H1 (cell line): ENCODE results near the gene ARID2. TPM values are rescaled to one million over a fixed set of nuclear protein-coding genes. Genes with fewer than 3 reads are reported as not detected.

Experiments
- CTCF ChIA-PET: fragments of 300-600 bp; sonication (Branson Sonifier 250); formaldehyde crosslinking; loops from one replicate; lab custom pipeline; 2021; ENCODE audit not compliant: partially characterized antibody; lab: Charles Lee
- POLR2A ChIA-PET: fragments of 300-600 bp; sonication (Branson Sonifier 250); formaldehyde crosslinking; loops from one replicate; lab custom pipeline; 2021; ENCODE audit warnings: inconsistent platforms; ENCODE audit not compliant: partially characterized antibody; lab: Charles Lee
- DNase-seq, 2 experiments: peaks; one replicate each; pipeline versions ENCODE4 v3.0.0 to v3.0.0-alpha.2; 2010 to 2022; ENCODE audit warnings: low spot score in 2 of 2, low read depth in 1 of 2, mixed read lengths in 1 of 2
- FAIRE-seq: peaks from 2 replicates; lab custom pipeline; 2011; peaks lifted over from hg19 to GRCh38; lab: Jason Lieb, UNC
- H2AFZ ChIP-seq: 2 replicates; pipeline ENCODE4 v1.8.1; 2012; ENCODE audit warnings: low read length, inconsistent platforms
- H2AK5ac ChIP-seq: 2 replicates; pipeline ENCODE4 v1.6.1; 2013; ENCODE audit warnings: low read depth, low read length
- H2BK120ac ChIP-seq: replicated peaks from 2 replicates; pipeline ENCODE3; 2013; ENCODE audit warnings: low read depth, low read length, inconsistent platforms
- H2BK12ac ChIP-seq: 2 replicates; pipeline ENCODE4 v1.6.1; 2013; ENCODE audit warnings: low read depth, low read length
- H2BK15ac ChIP-seq: 2 replicates; pipeline ENCODE4 v1.6.1; 2013; ENCODE audit warnings: low read length
- H2BK20ac ChIP-seq: 2 replicates; pipeline ENCODE4 v1.6.1; 2013; ENCODE audit warnings: low read length
- H2BK5ac ChIP-seq: 2 replicates; pipeline ENCODE4 v1.6.1; 2013; ENCODE audit warnings: low read depth, low read length
- H3K14ac ChIP-seq: 2 replicates; pipeline ENCODE4 v1.6.1; 2013; ENCODE audit warnings: inconsistent platforms; ENCODE audit not compliant: insufficient read length
- H3K18ac ChIP-seq: 2 replicates; pipeline ENCODE4 v1.6.1; 2013; ENCODE audit warnings: low read length; ENCODE audit errors: extremely low read depth
- H3K23ac ChIP-seq: 2 replicates; pipeline ENCODE4 v1.6.1; 2013; ENCODE audit warnings: inconsistent platforms; ENCODE audit not compliant: insufficient read length
- H3K23me2 ChIP-seq: 2 replicates; pipeline ENCODE4 v1.6.1; 2013; ENCODE audit warnings: low read depth, low read length
- H3K27ac ChIP-seq: 2 replicates; pipeline ENCODE4 v1.6.1; 2011; ENCODE audit warnings: low read depth, low read length, inconsistent platforms
- H3K27me3 ChIP-seq, 4 experiments: replicated peaks in 1 of 4; 1 replicate in 1 of 4; 2 replicates in 3 of 4; pipeline versions ENCODE4 v1.6.1 to v1.8.1; 2011 to 2013; ENCODE audit warnings: low read length in 3 of 4, mild to moderate bottlenecking in 3 of 4, inconsistent platforms in 2 of 4, mixed read lengths in 2 of 4, moderate library complexity in 1 of 4; ENCODE audit not compliant: control insufficient read depth in 3 of 4, insufficient read depth in 3 of 4; ENCODE audit errors: extremely low read depth in 1 of 4
- H3K36me3 ChIP-seq, 4 experiments: 2 replicates each; pipeline versions ENCODE4 v1.6.1 to v1.8.1; 2011 to 2013; ENCODE audit warnings: mild to moderate bottlenecking in 4 of 4, low read length in 3 of 4, moderate library complexity in 2 of 4, control low read depth in 1 of 4, inconsistent platforms in 1 of 4; ENCODE audit not compliant: insufficient read depth in 4 of 4, control insufficient read depth in 2 of 4
- H3K4ac ChIP-seq: replicated peaks from 2 replicates; pipeline ENCODE3; 2013; ENCODE audit warnings: low read length, low read depth, mixed read lengths, inconsistent platforms; ENCODE audit not compliant: insufficient read length
- H3K4me1 ChIP-seq, 4 experiments: replicated peaks in 1 of 4; 1 replicate in 1 of 4; 2 replicates in 3 of 4; pipeline versions ENCODE4 v1.6.1 to v1.8.1; 2011 to 2013; ENCODE audit warnings: low read length in 3 of 4, inconsistent platforms in 2 of 4, mixed read lengths in 1 of 4; ENCODE audit not compliant: insufficient read depth in 4 of 4, control insufficient read depth in 3 of 4
- H3K4me2 ChIP-seq, 2 experiments: 2 replicates each; pipeline versions ENCODE4 v1.6.1 to v1.8.1; 2011 to 2013; ENCODE audit warnings: low read depth in 2 of 2, low read length in 2 of 2, control low read depth in 1 of 2, inconsistent platforms in 1 of 2, mild to moderate bottlenecking in 1 of 2; ENCODE audit not compliant: insufficient read depth in 1 of 2
- H3K4me3 ChIP-seq, 4 experiments: fragments of 200-600, 300-600 bp in 1 of 4; sonication (generic), shearing (Covaris generic), sonication (Bioruptor Twin) in 1 of 4; 2 replicates each; pipeline versions ENCODE4 v1.5.1 to v1.8.1; 2011 to 2016; ENCODE audit warnings: low read length in 4 of 4, low read depth in 3 of 4, control low read depth in 2 of 4, inconsistent platforms in 2 of 4, mild to moderate bottlenecking in 2 of 4, mixed read lengths in 1 of 4, moderate library complexity in 1 of 4; ENCODE audit not compliant: insufficient read depth in 2 of 4; ENCODE audit errors: extremely low read depth in 1 of 4
- H3K56ac ChIP-seq: replicated peaks from 2 replicates; pipeline ENCODE3; 2013; ENCODE audit warnings: low read depth, mild to moderate bottlenecking, mixed read lengths, low read length, inconsistent platforms; ENCODE audit not compliant: insufficient read length
- H3K79me1 ChIP-seq: 2 replicates; pipeline ENCODE4 v1.6.1; 2013; ENCODE audit warnings: low read depth, low read length, control low read depth
- H3K79me2 ChIP-seq, 2 experiments: 2 replicates each; pipeline versions ENCODE4 v1.6.1 to v1.8.1; 2012 to 2013; ENCODE audit warnings: low read length in 2 of 2, mild to moderate bottlenecking in 2 of 2, inconsistent platforms in 1 of 2; ENCODE audit not compliant: insufficient read depth in 2 of 2, control insufficient read depth in 1 of 2
- H3K9ac ChIP-seq, 4 experiments: replicated peaks in 1 of 4; 1 replicate in 1 of 4; 2 replicates in 3 of 4; pipeline versions ENCODE4 v1.6.1 to v1.8.1; 2011 to 2013; ENCODE audit warnings: low read depth in 3 of 4, low read length in 3 of 4, control low read depth in 2 of 4, mild to moderate bottlenecking in 2 of 4, moderate library complexity in 2 of 4, inconsistent platforms in 1 of 4; ENCODE audit errors: extremely low read depth in 1 of 4
- H3K9me3 ChIP-seq, 2 experiments: 2 replicates each; pipeline versions ENCODE4 v1.6.1 to v1.8.1; 2012 to 2013; ENCODE audit warnings: mild to moderate bottlenecking in 2 of 2, moderate library complexity in 2 of 2, control low read depth in 1 of 2, inconsistent platforms in 1 of 2, low read depth in 1 of 2, low read length in 1 of 2, mixed read lengths in 1 of 2; ENCODE audit not compliant: insufficient read depth in 2 of 2
- H4K20me1 ChIP-seq, 2 experiments: replicated peaks in 1 of 2; 2 replicates each; pipeline versions ENCODE3 to v1.8.1; 2011 to 2013; ENCODE audit warnings: inconsistent platforms in 2 of 2, low read length in 2 of 2, mild to moderate bottlenecking in 1 of 2; ENCODE audit not compliant: insufficient read depth in 2 of 2, control insufficient read depth in 1 of 2
- H4K5ac ChIP-seq: 2 replicates; pipeline ENCODE4 v1.6.1; 2013; ENCODE audit warnings: low read length, low read depth, mixed read lengths, inconsistent platforms; ENCODE audit not compliant: insufficient read length
- H4K8ac ChIP-seq: 2 replicates; pipeline ENCODE4 v1.8.0; 2013; ENCODE audit warnings: mild to moderate bottlenecking, moderate library complexity, low read length, inconsistent platforms; ENCODE audit not compliant: insufficient read depth; ENCODE audit errors: extremely low read depth
- H4K91ac ChIP-seq: replicated peaks from 2 replicates; pipeline ENCODE3; 2013; ENCODE audit warnings: low read length, mixed read lengths, inconsistent platforms; ENCODE audit not compliant: insufficient read length
- ASH2L ChIP-seq: fragments of 200-600, 300-600 bp; sonication (generic); IDR thresholded peaks from one replicate; pipeline ENCODE4 v1.7.1; 2017; ENCODE audit warnings: low read length
- CBX8 ChIP-seq: fragments of 300-800, 300-1000 bp; sonication (generic); IDR thresholded peaks from 2 replicates; pipeline ENCODE4 v1.7.1; 2016; ENCODE audit warnings: low read depth, low read length, borderline replicate concordance
- CEBPB ChIP-seq: IDR thresholded peaks from 2 replicates; pipeline ENCODE4 v1.6.1; 2012; ENCODE audit warnings: low read depth, low read length
- CREB1 ChIP-seq: IDR thresholded peaks from 2 replicates; pipeline ENCODE4 v1.6.1; 2012; ENCODE audit warnings: inconsistent platforms
- CTBP2 ChIP-seq: IDR thresholded peaks from 2 replicates; pipeline ENCODE4 v1.7.0; 2011; ENCODE audit warnings: borderline replicate concordance, mild to moderate bottlenecking, moderate library complexity, mixed read lengths, low read length; ENCODE audit not compliant: insufficient read depth, insufficient read length
- FOSL1 ChIP-seq: IDR thresholded peaks from 2 replicates; pipeline ENCODE4 v1.6.1; 2011; ENCODE audit warnings: mild to moderate bottlenecking, low read depth, low read length, moderate library complexity; ENCODE audit not compliant: insufficient read depth
- GABPA ChIP-seq: IDR thresholded peaks from 2 replicates; pipeline ENCODE4 v1.6.1; 2011; ENCODE audit warnings: mild to moderate bottlenecking, low read length, moderate library complexity, borderline replicate concordance; ENCODE audit not compliant: insufficient read depth
- HDAC2 ChIP-seq, 2 experiments: fragments of 300-600 bp in 1 of 2; sonication (generic) in 1 of 2; IDR thresholded peaks; 2 replicates each; pipeline ENCODE4 v1.6.1; 2011 to 2012; ENCODE audit warnings: low read depth in 2 of 2, low read length in 2 of 2, mild to moderate bottlenecking in 2 of 2, moderate library complexity in 2 of 2, borderline replicate concordance in 1 of 2, inconsistent platforms in 1 of 2
- JUN ChIP-seq: IDR thresholded peaks from 2 replicates; pipeline ENCODE4 v1.6.1; 2011; ENCODE audit warnings: low read depth, mild to moderate bottlenecking, improper control_type of control experiment, low read length
- KDM5A ChIP-seq: fragments of 200-600 bp; IDR thresholded peaks from 2 replicates; pipeline ENCODE4 v1.7.1; 2012; ENCODE audit warnings: mild to moderate bottlenecking, low read length, inconsistent platforms, mixed read lengths
- RAD21 ChIP-seq, 2 experiments: IDR thresholded peaks in 1 of 2; conservative IDR thresholded peaks in 1 of 2; 2 replicates each; pipeline ENCODE4 v1.6.1; 2011; ENCODE audit warnings: low read depth in 2 of 2, low read length in 2 of 2, improper control_type of control experiment in 1 of 2, inconsistent platforms in 1 of 2, mild to moderate bottlenecking in 1 of 2, moderate library complexity in 1 of 2
- RBBP5 ChIP-seq: IDR thresholded peaks from 2 replicates; pipeline ENCODE4 v1.7.1; 2012; ENCODE audit warnings: low read depth, mild to moderate bottlenecking, inconsistent platforms, low read length, moderate library complexity, borderline replicate concordance
- SUZ12 ChIP-seq: fragments of 200-600 bp; sonication (generic); IDR thresholded peaks from 2 replicates; pipeline ENCODE4 v1.6.1; 2012; ENCODE audit warnings: mild to moderate bottlenecking, inconsistent platforms, low read length, moderate library complexity, mixed read lengths
- WGBS, 2 experiments: shearing (Covaris generic) in 1 of 2; methylation state at CpG; one replicate each; pipeline versions ENCODE4 v1.1.6 to v1.1.7; 2013 to 2015; ENCODE audit warnings: low lambda C conversion rate in 2 of 2, mixed read lengths in 2 of 2, inconsistent platforms in 1 of 2, low coverage in 1 of 2, missing lambda C conversion rate in 1 of 2; ENCODE audit not compliant: insufficient replicate concordance in 2 of 2, insufficient coverage in 1 of 2, insufficient read length in 1 of 2; ENCODE audit errors: extremely low coverage in 1 of 2, missing lambda C conversion rate in 1 of 2; 5-methylcytosine and 5-hydroxymethylcytosine counted together
- polyA plus RNA-seq, 7 experiments: library from polyadenylated mRNA; depleted of rRNA in 3 of 7; stranded (reverse) in 5 of 7; unstranded in 2 of 7; fragments of >200 nt in 5 of 7; fragments of 200-250 nt in 2 of 7; gene quantifications; 1 replicate in 5 of 7; 2 replicates in 1 of 7; 4 replicates in 1 of 7; pipeline versions ENCODE4 v1.2.1 to v1.2.3, GENCODE V29; 2011 to 2013; ENCODE audit warnings: missing spikeins in 2 of 7, mixed read lengths in 2 of 7
- total RNA-seq: library from RNA; stranded (reverse); fragmentation: NEBNext Ultra II Directional; extraction: Animal tissue kit (Norgen Biotek cat#: 25700); gene quantifications from 2 replicates; pipeline ENCODE4 v1.2.1, GENCODE V29; 2021

ARID2 gene
- total and polyA plus RNA-seq, 2 of the 8 experiments (the other 6 are each of a cell fraction or from before 2014, with no cell fraction given): 32.0 to 45.2 TPM

- no peak overlapping the region for H4K8ac ChIP-seq
- no peak overlapping the region for H3K4ac ChIP-seq
- H2AFZ ChIP-seq: no peak overlapping the region
- no peaks in the 10 kb centered on the region for H3K79me1 ChIP-seq
- H2BK120ac ChIP-seq: no peak overlapping the region
- no peak overlapping the region for H3K23ac ChIP-seq
- WGBS, 2 experiments: 79% methylated on average over 10 of the region's 10 CpGs; no CpG with 5 or more reads in 1 of the 2 experiments
- H2BK12ac ChIP-seq: no peak overlapping the region
- FAIRE-seq (no peak), DNase-seq (no peak)
- H4K20me1 ChIP-seq: no peaks in the 10 kb centered on the region
- no peak overlapping the region for H3K4me3 ChIP-seq
- no peak overlapping the region for H3K27ac ChIP-seq
- no peak overlapping the region for H3K56ac ChIP-seq
- no peaks in the 10 kb centered on the region for H3K4me1 ChIP-seq
- H2BK20ac ChIP-seq: no peak overlapping the region
- H3K36me3 ChIP-seq: no peaks in the 10 kb centered on the region
- H3K27me3 ChIP-seq: no peaks in the 10 kb centered on the region
- no peak overlapping the region for H3K9ac ChIP-seq
- no peak overlapping the region for H3K4me2 ChIP-seq
- H2BK15ac ChIP-seq: no peak overlapping the region
- POLR2A ChIA-PET: interaction anchor here (0.6 kb wide), 1 partner anchor 143 kb away, joined by 3 read pairs; no protein-coding TSS in a partner anchor
- no peak overlapping the region for H4K91ac ChIP-seq
- no peak overlapping the region for H3K18ac ChIP-seq
- no peak overlapping the region for H4K5ac ChIP-seq
- no peaks in the 10 kb centered on the region for H3K79me2 ChIP-seq
- H2AK5ac ChIP-seq: no peak overlapping the region
- no peaks in the 10 kb centered on the region for H3K9me3 ChIP-seq
- no peak overlapping the region for H3K14ac ChIP-seq
- no peaks in the 10 kb centered on the region; the same call in 1 of the 2 replicates for H3K23me2 ChIP-seq
- CTCF ChIA-PET: no interaction called here
- no peak overlapping the region for H2BK5ac ChIP-seq
- TF ChIP-seq CREB1: no peak
- TF ChIP-seq CBX8: no peak
- TF ChIP-seq GABPA: no peak
- no peak for TF ChIP-seq FOSL1
- TF ChIP-seq ASH2L: no peak
- TF ChIP-seq RBBP5: no peak
- TF ChIP-seq JUN: no peak
- TF ChIP-seq RAD21 (IDR thresholded peaks at IDR 0.05 in 1 of 2, conservative IDR thresholded peaks at IDR 0.05 in 1 of 2; ENCODE audit: low read depth in 2 of 2, low read length in 2 of 2): no peak
- TF ChIP-seq HDAC2 (IDR thresholded peaks at IDR 0.05; ENCODE audit: borderline replicate concordance in 1 of 2, low read depth in 2 of 2, low read length in 2 of 2): no peak
- TF ChIP-seq CEBPB: no peak
- no peak for TF ChIP-seq CTBP2
- TF ChIP-seq KDM5A: no peak
- no peak for TF ChIP-seq SUZ12
Observed at GRCh38 chr12:45707241-45707857, 22.2 kb upstream of the ARID2 start.
